Measurements from ENCODE around the gene RWDD2A.
"Not testable (repeated sequence)": the region's sequence is repeated elsewhere in the genome, so short reads cannot be mapped to it uniquely, and the experiment has no call there.

RWDD2A gene

DNA sequence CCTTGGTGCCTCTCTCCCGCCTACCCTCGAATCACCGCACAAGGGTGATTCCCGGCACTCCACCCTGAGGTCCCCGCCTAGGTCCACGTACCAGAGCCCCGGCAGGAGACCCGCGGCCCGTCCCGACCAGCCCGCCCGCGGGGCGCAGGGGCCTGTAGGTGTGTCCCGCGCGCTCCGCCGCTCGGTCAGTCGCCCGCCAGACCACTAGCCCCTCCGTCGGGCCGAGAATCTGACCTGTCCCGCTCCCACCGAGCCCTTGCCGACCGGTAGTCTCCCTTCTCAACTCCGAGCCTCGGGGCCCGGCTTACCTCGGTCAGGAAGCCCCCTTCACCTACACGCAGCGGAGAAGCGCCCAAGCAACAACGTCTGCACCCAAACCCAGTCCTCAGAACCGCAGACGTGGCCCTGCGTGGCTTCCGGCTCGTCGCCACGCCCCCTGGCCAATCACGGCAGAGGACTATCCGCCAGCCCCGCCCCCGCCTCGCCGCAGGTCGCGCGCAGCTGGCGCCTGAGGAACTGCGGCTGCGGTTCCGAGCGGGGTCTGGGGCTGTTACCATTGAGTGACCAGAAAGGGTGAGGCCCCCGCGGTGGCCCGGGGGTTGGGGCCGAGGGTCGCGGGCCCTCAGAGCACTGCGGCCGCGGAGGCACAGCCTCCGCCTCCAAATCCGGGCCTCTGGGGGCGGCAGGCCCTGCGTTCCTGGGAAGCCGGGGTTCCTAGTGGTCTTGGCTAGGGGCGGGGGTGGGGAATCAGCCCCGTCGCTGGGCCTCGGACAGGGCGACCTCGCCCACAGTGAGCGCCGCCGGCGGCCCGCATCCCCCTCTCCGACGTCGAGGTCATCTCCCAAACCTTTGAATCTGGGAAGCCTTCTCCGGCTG, at the start of gene RWDD2A, which contains the start of gene PGM3:
RWDD2A (plus strand) TSS at position 487 of the 876 bp plus-strand sequence. CDS start 1,095 bp downstream, outside the sequence.
PGM3 (minus strand) TSS at position 395 of the 876 bp plus-strand sequence. CDS start 2,253 bp downstream, outside the sequence.
- DNase-seq: peak; percentile 93

- no peak for DNase-seq
These were observed 42.0 kb upstream of the RWDD2A start for GRCh38 chr6:83151114-83151513.

- no peak for DNase-seq
These were observed 40.2 kb upstream of the RWDD2A start for GRCh38 chr6:83152913-83153312.

- no peak for DNase-seq
These were observed 39.2 kb upstream of the RWDD2A start for GRCh38 chr6:83153883-83154521.

DNA sequence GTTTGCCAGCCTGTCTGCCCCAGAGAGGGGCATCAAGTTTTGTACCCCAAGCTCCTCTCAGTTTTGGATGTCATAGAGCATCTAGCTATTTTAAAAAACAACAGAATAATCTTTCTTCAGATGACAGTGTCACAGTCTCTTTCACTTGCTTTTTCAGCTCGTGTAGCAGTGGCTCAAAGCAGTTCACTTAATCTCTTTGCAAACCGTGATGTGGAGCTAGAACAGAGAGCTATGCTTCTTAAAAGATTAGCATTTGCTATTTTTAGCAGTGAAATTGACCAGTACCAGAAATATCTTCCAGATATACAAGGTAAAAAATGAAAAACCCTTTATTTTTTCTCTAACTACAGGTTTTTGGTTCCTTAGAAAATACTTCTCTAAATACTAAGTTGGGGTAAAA, 37.4 kb upstream of the RWDD2A start:
- DNase-seq: no peak

GRCh38 chr6:83160167-83160566, 33.0 kb upstream of the RWDD2A start:
- no peak for DNase-seq

DNA sequence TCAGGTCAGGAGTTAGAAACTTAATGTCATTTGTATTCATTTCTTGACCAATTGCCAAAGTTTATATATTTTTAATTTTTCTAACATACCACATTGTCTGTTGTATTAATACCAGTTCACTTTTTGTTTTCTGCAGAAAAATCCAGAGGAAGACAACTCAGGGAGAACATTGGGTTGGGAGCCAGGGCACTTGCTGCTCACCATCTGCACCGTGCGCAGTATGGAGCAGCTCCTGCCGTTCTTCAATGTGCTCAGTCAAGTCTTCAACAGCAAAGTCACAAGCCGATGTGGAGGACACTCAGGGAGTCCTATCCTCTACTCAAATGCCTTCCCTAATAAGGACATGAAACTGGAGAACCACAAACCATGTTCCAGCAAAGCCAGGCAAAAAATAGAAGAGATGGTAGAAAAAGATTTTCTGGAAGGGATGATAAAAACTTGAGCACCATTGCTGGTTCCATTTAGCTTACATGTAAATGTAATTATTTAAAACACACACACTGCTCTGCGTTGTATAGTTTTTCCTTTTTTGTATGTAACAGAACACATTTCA, 25.4 kb upstream of the RWDD2A start:
- no peak for DNase-seq

DNA sequence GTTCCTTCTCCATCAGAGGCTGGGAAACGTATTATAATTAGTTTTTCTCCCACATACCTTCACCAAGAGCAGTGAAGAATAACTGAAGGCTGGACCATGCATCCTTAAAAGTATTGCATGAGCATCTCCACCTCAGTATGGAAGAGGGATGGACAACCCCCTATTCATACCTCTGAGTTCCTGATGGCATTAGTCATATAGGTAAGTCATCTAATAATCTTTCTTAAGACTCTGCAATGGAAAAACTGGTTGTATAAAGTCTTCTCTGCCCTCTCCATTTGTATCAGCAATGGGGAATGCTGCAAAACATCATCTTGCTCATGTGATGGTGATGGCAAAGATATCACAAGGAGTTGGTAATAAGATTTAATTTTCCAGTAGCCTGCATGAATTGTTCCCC, 24.6 kb upstream of the RWDD2A start:
- DNase-seq: no peak

DNA sequence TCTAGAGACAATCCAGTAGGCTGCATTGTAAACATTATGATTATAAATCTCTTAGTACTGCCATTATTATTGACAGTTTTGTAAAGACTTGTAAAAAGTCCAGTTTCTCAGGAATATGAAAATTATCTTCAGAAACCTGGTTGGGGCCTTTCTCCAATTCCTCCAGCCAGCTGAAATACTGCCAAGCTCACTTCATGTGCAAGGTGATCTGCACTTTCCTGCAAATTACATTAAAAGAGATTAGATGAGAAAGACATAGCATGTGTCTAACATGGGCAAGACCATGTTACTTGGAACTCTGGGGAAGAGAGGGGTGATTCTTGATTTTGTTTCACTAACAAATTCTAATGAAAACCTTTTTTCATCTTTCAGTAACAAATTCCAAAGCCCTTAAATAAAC, 24.1 kb upstream of the RWDD2A start:
- DNase-seq: no peak

DNA sequence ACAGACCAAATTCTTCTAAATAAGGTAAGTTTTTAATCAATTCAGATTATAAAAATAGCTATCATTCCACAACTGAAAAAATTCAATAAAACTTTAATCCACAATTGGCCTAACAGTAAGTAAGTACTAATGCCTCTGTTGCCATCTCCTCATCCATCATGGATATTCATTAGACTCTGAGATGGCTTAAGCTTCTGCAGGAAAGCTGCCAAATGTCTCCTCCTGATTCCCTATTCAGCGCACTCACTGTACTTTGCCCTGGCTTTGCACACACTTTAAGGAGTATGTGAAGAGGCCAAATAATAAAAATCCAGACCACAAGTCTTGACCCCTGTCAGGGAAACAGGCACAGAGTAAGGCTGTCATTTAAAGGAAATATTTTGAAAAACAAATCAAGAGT, 23.6 kb upstream of the RWDD2A start:
- DNase-seq: no peak

GRCh38 chr6:83176246-83176645, 16.9 kb upstream of the RWDD2A start:
- DNase-seq: no peak

DNA sequence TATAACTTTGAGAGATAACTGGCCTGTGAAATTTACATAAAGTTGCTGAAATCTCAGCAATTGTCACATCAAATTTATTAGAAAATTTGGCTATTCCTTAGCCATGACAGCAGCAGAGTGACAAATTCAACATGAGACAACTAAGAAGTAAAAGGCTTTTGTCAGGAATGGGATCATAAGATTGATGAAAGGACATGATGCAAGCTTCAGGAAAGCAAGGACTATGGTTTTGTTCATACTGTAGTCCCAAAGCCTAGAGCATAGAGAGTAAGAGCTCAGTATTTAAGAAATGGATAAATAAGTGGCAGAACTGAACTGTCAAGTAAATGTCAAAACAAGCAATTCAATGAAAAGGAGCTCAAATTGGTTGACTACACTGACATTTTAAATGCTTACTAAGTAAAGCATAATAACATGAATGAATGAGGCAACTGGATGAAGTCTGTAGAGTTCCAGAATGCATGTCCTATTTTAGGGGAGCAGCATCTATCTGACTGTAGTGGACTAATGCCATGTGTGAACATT, 12.7 kb upstream of the RWDD2A start:
- DNase-seq: no peak

DNA sequence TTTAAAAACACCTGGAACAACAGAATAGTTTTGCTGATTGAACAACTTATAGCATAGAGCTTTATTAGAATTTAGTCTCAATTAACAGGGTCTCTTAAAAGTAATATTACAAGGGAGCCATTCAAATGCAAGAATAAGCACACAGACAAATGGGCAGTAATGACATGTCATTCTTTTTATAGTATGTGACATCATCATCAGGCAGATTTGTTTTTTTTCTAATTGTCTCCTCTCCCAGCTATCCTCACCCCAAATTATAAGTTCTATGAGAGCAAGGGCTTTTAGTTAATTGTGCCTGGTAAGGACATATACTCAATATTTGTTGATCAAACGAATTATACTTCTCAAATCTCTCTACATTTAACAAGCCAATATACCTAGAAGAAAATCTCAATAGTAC, 11.0 kb upstream of the RWDD2A start:
- no peak for DNase-seq

DNA sequence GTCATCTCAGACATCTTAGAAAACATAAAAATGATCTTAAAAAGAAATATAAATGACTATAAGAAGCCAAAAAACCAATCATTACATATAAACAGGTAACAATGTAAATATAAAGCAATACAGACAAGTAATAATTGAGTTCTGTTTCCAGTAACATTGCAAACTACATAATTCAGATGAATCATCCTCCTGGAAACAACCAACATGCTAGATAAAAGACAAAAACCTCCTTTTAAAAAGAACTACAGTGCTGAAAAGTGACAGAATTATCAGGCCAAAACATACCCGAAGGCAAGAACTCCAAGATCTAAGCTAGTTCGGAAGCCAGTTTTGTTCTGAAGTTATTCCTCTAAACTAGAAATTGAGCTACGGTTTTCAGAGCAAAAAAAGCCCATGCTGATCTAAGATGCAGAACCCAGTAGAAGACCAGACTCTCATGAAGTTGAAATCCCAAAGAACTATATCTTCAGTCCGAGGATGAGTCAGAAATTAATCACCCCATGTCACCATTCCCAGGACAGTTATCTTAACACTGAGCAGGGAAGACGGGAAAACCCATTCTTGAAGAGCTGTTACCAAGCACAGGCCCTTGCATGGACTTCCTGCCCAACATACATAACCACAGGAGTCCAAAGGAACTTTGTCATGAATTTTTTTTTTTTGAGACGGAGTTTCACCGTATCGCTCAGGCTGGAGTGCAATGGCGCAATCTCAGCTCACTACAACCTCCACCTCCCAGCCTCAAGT, 9.9 kb upstream of the RWDD2A start:
- DNase-seq: no peak

DNA sequence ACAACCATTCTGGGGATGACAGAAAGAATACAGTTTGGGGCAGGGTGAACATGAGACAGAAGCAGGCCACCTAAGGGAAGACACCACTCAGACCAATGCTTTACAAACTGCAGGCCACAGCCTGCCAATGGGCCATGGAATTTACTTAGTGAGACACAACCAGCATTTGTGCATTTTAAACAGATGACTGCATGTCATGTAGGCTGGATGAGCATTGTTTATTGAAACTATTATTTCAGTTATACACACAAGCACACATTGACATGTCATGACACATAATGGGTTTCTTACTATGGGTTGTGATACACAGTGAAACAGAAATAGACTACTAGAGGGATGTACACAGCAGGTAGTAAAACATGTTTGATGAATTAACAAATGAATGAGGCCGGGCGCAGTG, 8.1 kb upstream of the RWDD2A start:
- DNase-seq: no peak

- DNase-seq: no peak
These were observed 4.7 kb upstream of the RWDD2A start for GRCh38 chr6:83188501-83188900.

- no peak for DNase-seq
These were observed 2.5 kb upstream of the RWDD2A start for GRCh38 chr6:83190626-83191025.

- DNase-seq: not testable (repeated sequence)
These were observed 1.2 kb upstream of the RWDD2A start for GRCh38 chr6:83191974-83192373.

- DNase-seq: peak; percentile 22
These were observed 701 bp upstream of the RWDD2A start for GRCh38 chr6:83192456-83192855.

GRCh38 chr6:83193747-83194566, 800 bp downstream of the RWDD2A start:
- peak; percentile 10 for DNase-seq

DNA sequence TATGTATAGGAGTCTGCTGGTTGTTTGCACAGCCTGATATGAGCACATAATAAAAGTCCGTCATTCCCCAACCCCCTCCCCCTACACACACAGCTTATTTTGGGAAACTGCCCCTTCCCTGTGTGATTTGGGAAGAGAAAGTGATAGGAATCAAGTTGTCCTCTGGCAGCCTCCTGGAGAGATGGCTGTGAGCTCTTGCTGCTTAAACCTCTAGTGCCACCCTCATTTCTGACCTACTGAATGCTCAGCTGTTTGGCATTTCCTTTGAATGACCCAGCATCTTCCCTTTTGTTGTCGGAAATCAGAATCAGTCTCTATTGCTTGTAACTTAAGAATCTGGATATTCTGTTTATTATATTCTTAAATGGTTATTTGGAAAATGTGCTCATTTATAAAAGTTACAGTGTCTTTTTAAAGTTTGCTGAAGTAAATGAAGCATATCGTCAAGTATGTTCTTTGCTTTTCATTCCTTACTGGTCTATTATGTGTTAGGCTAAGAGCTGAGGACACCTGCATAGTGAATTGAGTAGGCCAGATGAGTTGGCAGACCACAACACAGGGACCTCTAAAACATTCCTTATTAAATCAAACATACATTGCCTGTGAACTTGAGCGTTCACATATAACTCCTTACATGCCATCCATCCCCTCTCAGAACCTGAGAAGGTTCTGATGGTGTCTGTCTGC, 5.5 kb downstream of the RWDD2A start:
- DNase-seq: no peak
